Astrocyte (in vitro differentiated cells and primary cell): ENCODE data around the gene LHCGR. TPM values are rescaled to one million over a fixed set of nuclear protein-coding genes. Genes with fewer than 3 reads are reported as not detected.

Experiments used
- DNase-seq: peaks from one replicate; pipeline ENCODE4 v3.0.0-alpha.2; 2010; ENCODE audit warnings: low read depth
- FAIRE-seq: peaks from 2 replicates; lab custom pipeline; 2011; peaks lifted over from hg19 to GRCh38; lab: Jason Lieb, UNC
- H2AFZ ChIP-seq: 2 replicates; pipeline ENCODE4 v1.6.0; 2012; ENCODE audit warnings: low read depth, low read length, inconsistent platforms
- H3K27ac ChIP-seq: 2 replicates; pipeline ENCODE4 v1.5.1; 2011; ENCODE audit warnings: low read depth, low read length, inconsistent platforms
- H3K27me3 ChIP-seq: 2 replicates; pipeline ENCODE4 v1.6.0; 2011; ENCODE audit warnings: low read length, inconsistent platforms; ENCODE audit not compliant: insufficient read depth
- H3K36me3 ChIP-seq: 2 replicates; pipeline ENCODE4 v1.5.1; 2011; ENCODE audit warnings: low read length, inconsistent platforms; ENCODE audit not compliant: insufficient read depth
- H3K4me1 ChIP-seq: 2 replicates; pipeline ENCODE4 v1.5.1; 2011; ENCODE audit warnings: low read length, inconsistent platforms; ENCODE audit not compliant: insufficient read depth
- H3K4me2 ChIP-seq: 2 replicates; pipeline ENCODE4 v1.6.0; 2012; ENCODE audit warnings: low read length, inconsistent platforms
- H3K4me3 ChIP-seq: 2 replicates; pipeline ENCODE4 v1.5.1; 2011; ENCODE audit warnings: low read depth, mild to moderate bottlenecking, low read length, inconsistent platforms; ENCODE audit not compliant: insufficient read depth
- H3K79me2 ChIP-seq: 2 replicates; pipeline ENCODE4 v1.6.0; 2012; ENCODE audit warnings: mild to moderate bottlenecking, low read length, inconsistent platforms; ENCODE audit not compliant: insufficient read depth
- H3K9ac ChIP-seq: 2 replicates; pipeline ENCODE4 v1.6.0; 2012; ENCODE audit warnings: mild to moderate bottlenecking, low read length, inconsistent platforms
- H3K9me3 ChIP-seq: 2 replicates; pipeline ENCODE4 v1.5.1; 2012; ENCODE audit warnings: low read depth, mild to moderate bottlenecking, low read length, inconsistent platforms; ENCODE audit not compliant: insufficient read depth
- H4K20me1 ChIP-seq: 2 replicates; pipeline ENCODE4 v1.6.0; 2012; ENCODE audit warnings: low read length, inconsistent platforms; ENCODE audit not compliant: insufficient read depth
- H3K27ac Mint-ChIP-seq: one replicate; pipeline ENCODE4 v1.8.0; 2021; ENCODE audit warnings: mild to moderate bottlenecking, mixed read lengths; ENCODE audit not compliant: unreplicated experiment
- H3K27me3 Mint-ChIP-seq: one replicate; pipeline ENCODE4 v1.8.0; 2021; ENCODE audit warnings: low read depth, mixed read lengths; ENCODE audit not compliant: unreplicated experiment
- H3K36me3 Mint-ChIP-seq: one replicate; pipeline ENCODE4 v1.8.0; 2021; ENCODE audit warnings: low read depth, mixed read lengths; ENCODE audit not compliant: unreplicated experiment
- H3K4me1 Mint-ChIP-seq: one replicate; pipeline ENCODE4 v1.8.0; 2021; ENCODE audit warnings: low read depth, mixed read lengths; ENCODE audit not compliant: unreplicated experiment
- H3K4me3 Mint-ChIP-seq: one replicate; pipeline ENCODE4 v1.8.0; 2021; ENCODE audit warnings: mild to moderate bottlenecking, moderate library complexity, mixed read lengths; ENCODE audit not compliant: unreplicated experiment
- H3K9me3 Mint-ChIP-seq: one replicate; pipeline ENCODE4 v1.8.0; 2021; ENCODE audit warnings: mild to moderate bottlenecking, mixed read lengths; ENCODE audit not compliant: unreplicated experiment
- CTCF ChIP-seq: IDR thresholded peaks from 2 replicates; pipeline ENCODE4 v1.5.1; 2011; ENCODE audit warnings: low read depth, mild to moderate bottlenecking, inconsistent platforms, low read length, moderate library complexity; ENCODE audit not compliant: insufficient read depth
- EZH2 ChIP-seq: IDR thresholded peaks from 2 replicates; pipeline ENCODE4 v1.6.1; 2012; ENCODE audit warnings: mild to moderate bottlenecking, low read length, inconsistent platforms; ENCODE audit not compliant: insufficient read depth
- total RNA-seq: library from RNA; stranded (reverse); gene quantifications from 2 replicates; pipeline ENCODE4 v1.2.1, GENCODE V29; 2021

The LHCGR gene
- total RNA-seq, 1 donor from 2014 or later, result not detected

DNA sequence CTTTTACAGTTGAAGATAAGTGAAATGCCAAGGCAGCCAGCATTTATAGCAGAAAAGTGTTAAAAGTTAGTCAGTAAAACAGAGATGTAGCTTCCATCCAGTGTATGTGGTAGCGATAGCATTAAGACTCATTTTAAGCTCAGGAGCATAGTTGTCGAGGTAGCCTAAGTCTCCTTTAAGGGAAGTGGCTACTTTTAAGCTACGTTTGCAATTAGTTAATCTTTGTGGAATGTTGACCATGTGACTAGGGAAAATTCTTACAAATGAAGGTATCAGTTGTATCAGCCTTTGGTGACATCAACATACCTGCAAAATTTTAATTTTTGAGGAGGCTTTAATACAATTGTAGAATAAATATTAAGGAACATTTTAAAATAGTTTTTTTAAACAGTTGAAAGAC lies 61.9 kb downstream of the LHCGR start:
- H3K27me3 ChIP-seq, result no peaks in the 10 kb centered on the region
- DNase-seq (peak; percentile 74), FAIRE-seq (no peak)
- H3K4me3 ChIP-seq, result peak overlapping the region; percentile 14
- H4K20me1 ChIP-seq, result no peaks in the 10 kb centered on the region
- Mint-ChIP-seq H3K4me3 (no peak overlapping the region), H3K36me3 (no peaks in the 10 kb centered on the region), H3K27ac (peak overlapping the region; percentile 77), H3K27me3 (no peaks in the 10 kb centered on the region), H3K4me1 (peaks cover 30% of the 10 kb centered on the region), H3K9me3 (no peaks in the 10 kb centered on the region)
- TF ChIP-seq CTCF, result no peak
- TF ChIP-seq EZH2, result no peak
- H3K4me1 ChIP-seq, result peaks cover 25% of the 10 kb centered on the region
- no peaks in the 10 kb centered on the region for H3K36me3 ChIP-seq
- H3K27ac ChIP-seq, result peak overlapping the region; percentile 74
- H2AFZ ChIP-seq, result peak overlapping the region; percentile 44
- H3K9ac ChIP-seq, result peak overlapping the region; percentile 44
- H3K9me3 ChIP-seq, result no peaks in the 10 kb centered on the region
- peak overlapping the region; percentile 69 for H3K4me2 ChIP-seq
- H3K79me2 ChIP-seq, result no peaks in the 10 kb centered on the region

DNA sequence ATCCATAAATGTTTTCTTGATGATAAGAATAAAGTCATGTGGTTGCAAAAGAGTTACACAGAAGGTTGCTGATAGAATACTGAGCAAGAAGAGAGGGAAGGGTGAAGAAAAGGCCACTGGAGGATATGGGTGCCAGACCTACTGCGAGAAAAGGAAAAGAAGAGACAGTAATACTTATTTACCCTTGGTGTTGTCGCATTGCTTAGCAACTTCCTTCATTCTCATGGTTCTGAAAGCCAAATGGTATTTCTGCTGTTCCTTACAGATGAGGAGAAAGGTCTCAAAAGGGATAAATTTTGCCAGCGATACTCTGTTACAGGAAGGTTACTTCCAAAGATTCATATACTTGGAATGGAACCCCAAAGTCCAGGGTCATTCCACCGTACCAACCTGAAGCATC lies 62.5 kb downstream of the LHCGR start:
- no peaks in the 10 kb centered on the region for H3K36me3 Mint-ChIP-seq
- no peaks in the 10 kb centered on the region for H3K36me3 ChIP-seq
- H3K27ac Mint-ChIP-seq, result peak overlapping the region; percentile 77
- H3K27me3 ChIP-seq, result no peaks in the 10 kb centered on the region
- H3K27ac ChIP-seq, result peak overlapping the region; percentile 74
- no peaks in the 10 kb centered on the region for H3K9me3 Mint-ChIP-seq
- H3K79me2 ChIP-seq, result no peaks in the 10 kb centered on the region
- FAIRE-seq (no peak), DNase-seq (peak; percentile 36)
- TF ChIP-seq CTCF, result no peak
- no peak for TF ChIP-seq EZH2
- H4K20me1 ChIP-seq, result no peaks in the 10 kb centered on the region
- H3K4me3 ChIP-seq, result no peak overlapping the region
- peaks cover 30% of the 10 kb centered on the region for H3K4me1 Mint-ChIP-seq
- H3K4me1 ChIP-seq, result peaks cover 25% of the 10 kb centered on the region
- peak overlapping the region; percentile 44 for H3K9ac ChIP-seq
- H2AFZ ChIP-seq, result peak overlapping the region; percentile 44
- H3K27me3 Mint-ChIP-seq, result no peaks in the 10 kb centered on the region
- peak overlapping the region; percentile 69 for H3K4me2 ChIP-seq
- no peak overlapping the region for H3K4me3 Mint-ChIP-seq
- no peaks in the 10 kb centered on the region for H3K9me3 ChIP-seq

DNA sequence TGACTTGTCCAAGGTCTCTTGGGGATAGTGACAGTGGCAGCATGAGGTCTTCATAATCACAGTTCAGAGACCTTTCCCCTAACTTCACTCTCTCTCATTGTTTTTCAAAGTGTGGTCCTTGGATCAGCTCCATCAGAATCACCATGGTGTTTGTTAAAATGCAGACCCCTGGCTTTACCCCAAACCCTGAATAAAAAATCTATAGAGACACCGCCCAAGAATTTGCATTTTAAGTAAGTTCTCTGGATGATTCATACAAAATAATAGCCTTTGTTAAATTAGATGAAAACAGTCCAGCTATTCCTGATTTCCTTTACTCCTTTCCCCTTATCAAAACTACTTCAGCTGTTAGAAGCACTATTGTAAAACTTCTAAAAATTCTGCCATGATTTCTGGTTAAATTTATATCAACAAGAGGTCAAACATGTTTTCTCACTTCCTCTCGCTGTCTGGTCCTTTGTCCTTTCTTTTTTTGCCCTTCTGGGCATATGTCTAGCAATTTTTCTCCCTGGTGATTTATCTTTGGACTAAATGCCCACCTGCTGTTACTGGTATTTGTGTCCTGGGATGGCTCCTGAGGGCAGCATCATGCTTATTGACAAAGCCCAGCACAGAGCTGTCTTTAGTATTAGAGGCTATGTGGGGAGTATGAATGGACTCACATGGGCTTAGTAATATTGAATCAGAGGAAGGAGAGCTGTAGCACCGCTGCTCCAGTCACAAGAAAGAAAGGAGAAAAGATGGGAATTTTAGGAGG lies 63.4 kb downstream of the LHCGR start:
- no peak overlapping the region for H3K4me3 Mint-ChIP-seq
- Histone ChIP-seq H4K20me1 (no peaks in the 10 kb centered on the region), H3K27me3 (no peaks in the 10 kb centered on the region), H3K9me3 (no peaks in the 10 kb centered on the region), H3K27ac (peak overlapping the region; percentile 74), H3K9ac (no peak overlapping the region), H3K4me3 (no peak overlapping the region), H3K4me1 (peaks cover 25% of the 10 kb centered on the region), H3K79me2 (no peaks in the 10 kb centered on the region), H3K36me3 (no peaks in the 10 kb centered on the region), H3K4me2 (peak overlapping the region; percentile 15), H2AFZ (peak overlapping the region; percentile 8)
- no peaks in the 10 kb centered on the region for H3K9me3 Mint-ChIP-seq
- H3K27me3 Mint-ChIP-seq, result no peaks in the 10 kb centered on the region
- DNase-seq (no peak), FAIRE-seq (no peak)
- H3K4me1 Mint-ChIP-seq, result peaks cover 29% of the 10 kb centered on the region
- no peaks in the 10 kb centered on the region for H3K36me3 Mint-ChIP-seq
- TF ChIP-seq EZH2 (no peak), CTCF (no peak)
- peak overlapping the region; percentile 23 for H3K27ac Mint-ChIP-seq
